Loucy (cell line): Measurements from ENCODE around the gene TTBK2.

Source experiments
- H2AFZ ChIP-seq: fragments of 200-600 bp; sonication (generic); 2 replicates; pipeline ENCODE4 v1.6.0; 2016; ENCODE audit warnings: antibody characterized with exemption, mild to moderate bottlenecking, low read length, moderate library complexity
- H3F3A ChIP-seq: fragments of 200-600 bp; 2 replicates; pipeline ENCODE4 v1.6.0; 2016; ENCODE audit warnings: antibody characterized with exemption, low read depth, mild to moderate bottlenecking
- H3K27me3 ChIP-seq: fragments of 200-600 bp; sonication (generic); 2 replicates; pipeline ENCODE4 v1.6.1; 2014; ENCODE audit warnings: low read length, mild to moderate bottlenecking; ENCODE audit not compliant: insufficient read depth, poor library complexity, severe bottlenecking
- H3K36me3 ChIP-seq: fragments of 200-600 bp; sonication (generic); 2 replicates; pipeline ENCODE4 v1.6.1; 2016; ENCODE audit warnings: low read length; ENCODE audit not compliant: insufficient read depth
- H3K4me1 ChIP-seq: fragments of 200-600 bp; sonication (generic); 2 replicates; pipeline ENCODE4 v1.5.1; 2014; ENCODE audit warnings: low read length, mild to moderate bottlenecking; ENCODE audit not compliant: insufficient read depth, poor library complexity, severe bottlenecking
- H3K4me2 ChIP-seq: fragments of 200-600 bp; sonication (generic); 2 replicates; pipeline ENCODE4 v1.6.0; 2014; ENCODE audit warnings: antibody characterized with exemption, low read length, low read depth, mild to moderate bottlenecking; ENCODE audit not compliant: poor library complexity, severe bottlenecking
- H3K4me3 ChIP-seq: fragments of 200-600 bp; sonication (generic); 2 replicates; pipeline ENCODE4 v1.5.1; 2014; ENCODE audit warnings: low read length, mild to moderate bottlenecking, mixed read lengths; ENCODE audit not compliant: poor library complexity, severe bottlenecking
- H3K79me2 ChIP-seq: fragments of 200-600 bp; sonication (generic); 2 replicates; pipeline ENCODE4 v1.6.1; 2014; ENCODE audit warnings: low read length; ENCODE audit not compliant: insufficient read depth
- H3K9ac ChIP-seq: fragments of 200-600 bp; sonication (generic); 2 replicates; pipeline ENCODE4 v1.6.0; 2014; ENCODE audit warnings: mild to moderate bottlenecking, low read depth, low read length, moderate library complexity; ENCODE audit not compliant: poor library complexity, severe bottlenecking
- H3K9me2 ChIP-seq: fragments of 200-600 bp; sonication (generic); replicated peaks from 2 replicates; pipeline ENCODE4 v1.6.1; 2016; ENCODE audit warnings: low read depth, low read length, mixed read lengths
- H3K9me3 ChIP-seq: fragments of 200-600 bp; sonication (generic); 2 replicates; pipeline ENCODE4 v1.6.1; 2014; ENCODE audit warnings: mild to moderate bottlenecking, antibody characterized with exemption, low read length, low read depth; ENCODE audit not compliant: insufficient read depth
- H4K20me1 ChIP-seq: fragments of 200-600 bp; sonication (generic); 2 replicates; pipeline ENCODE4 v1.6.0; 2014; ENCODE audit warnings: antibody characterized with exemption, low read length, mild to moderate bottlenecking; ENCODE audit not compliant: insufficient read depth, poor library complexity, severe bottlenecking
- EZH2phosphoT487 ChIP-seq: fragments of 200-600 bp; IDR thresholded peaks from 2 replicates; pipeline ENCODE4 v1.6.1; 2018; ENCODE audit warnings: antibody characterized with exemption, mild to moderate bottlenecking, moderate library complexity, borderline replicate concordance
- TF ChIP-seq, protein P1 (sequence below): fragments of 200-600 bp; sonication (generic); conservative IDR thresholded peaks from 2 replicates; pipeline ENCODE4 v1.5.1; 2014; ENCODE audit warnings: mild to moderate bottlenecking, antibody characterized with exemption, low read length

TTBK2 gene

GRCh38 chr15:42733027-42733426 lies 187.6 kb downstream of the TTBK2 start:
- H3K27me3 ChIP-seq, result no peaks in the 10 kb centered on the region
- no peak overlapping the region for H3K4me3 ChIP-seq
- H3K79me2 ChIP-seq, result peaks cover 37% of the 10 kb centered on the region
- H3K4me1 ChIP-seq, result peaks cover 25% of the 10 kb centered on the region
- H3K36me3 ChIP-seq, result peaks cover 27% of the 10 kb centered on the region; the same call in 1 of the 2 replicates
- H3K9ac ChIP-seq, result no peak overlapping the region
- no peaks in the 10 kb centered on the region for H3F3A ChIP-seq
- no peak overlapping the region for H2AFZ ChIP-seq
- TF ChIP-seq, protein P1, sequence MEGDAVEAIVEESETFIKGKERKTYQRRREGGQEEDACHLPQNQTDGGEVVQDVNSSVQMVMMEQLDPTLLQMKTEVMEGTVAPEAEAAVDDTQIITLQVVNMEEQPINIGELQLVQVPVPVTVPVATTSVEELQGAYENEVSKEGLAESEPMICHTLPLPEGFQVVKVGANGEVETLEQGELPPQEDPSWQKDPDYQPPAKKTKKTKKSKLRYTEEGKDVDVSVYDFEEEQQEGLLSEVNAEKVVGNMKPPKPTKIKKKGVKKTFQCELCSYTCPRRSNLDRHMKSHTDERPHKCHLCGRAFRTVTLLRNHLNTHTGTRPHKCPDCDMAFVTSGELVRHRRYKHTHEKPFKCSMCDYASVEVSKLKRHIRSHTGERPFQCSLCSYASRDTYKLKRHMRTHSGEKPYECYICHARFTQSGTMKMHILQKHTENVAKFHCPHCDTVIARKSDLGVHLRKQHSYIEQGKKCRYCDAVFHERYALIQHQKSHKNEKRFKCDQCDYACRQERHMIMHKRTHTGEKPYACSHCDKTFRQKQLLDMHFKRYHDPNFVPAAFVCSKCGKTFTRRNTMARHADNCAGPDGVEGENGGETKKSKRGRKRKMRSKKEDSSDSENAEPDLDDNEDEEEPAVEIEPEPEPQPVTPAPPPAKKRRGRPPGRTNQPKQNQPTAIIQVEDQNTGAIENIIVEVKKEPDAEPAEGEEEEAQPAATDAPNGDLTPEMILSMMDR, result no peak
- no peak for TF ChIP-seq EZH2phosphoT487
- peaks cover 23% of the 10 kb centered on the region for H4K20me1 ChIP-seq
- no peaks in the 10 kb centered on the region for H3K9me3 ChIP-seq
- H3K9me2 ChIP-seq, result no peaks in the 10 kb centered on the region
- H3K4me2 ChIP-seq, result no peak overlapping the region

DNA sequence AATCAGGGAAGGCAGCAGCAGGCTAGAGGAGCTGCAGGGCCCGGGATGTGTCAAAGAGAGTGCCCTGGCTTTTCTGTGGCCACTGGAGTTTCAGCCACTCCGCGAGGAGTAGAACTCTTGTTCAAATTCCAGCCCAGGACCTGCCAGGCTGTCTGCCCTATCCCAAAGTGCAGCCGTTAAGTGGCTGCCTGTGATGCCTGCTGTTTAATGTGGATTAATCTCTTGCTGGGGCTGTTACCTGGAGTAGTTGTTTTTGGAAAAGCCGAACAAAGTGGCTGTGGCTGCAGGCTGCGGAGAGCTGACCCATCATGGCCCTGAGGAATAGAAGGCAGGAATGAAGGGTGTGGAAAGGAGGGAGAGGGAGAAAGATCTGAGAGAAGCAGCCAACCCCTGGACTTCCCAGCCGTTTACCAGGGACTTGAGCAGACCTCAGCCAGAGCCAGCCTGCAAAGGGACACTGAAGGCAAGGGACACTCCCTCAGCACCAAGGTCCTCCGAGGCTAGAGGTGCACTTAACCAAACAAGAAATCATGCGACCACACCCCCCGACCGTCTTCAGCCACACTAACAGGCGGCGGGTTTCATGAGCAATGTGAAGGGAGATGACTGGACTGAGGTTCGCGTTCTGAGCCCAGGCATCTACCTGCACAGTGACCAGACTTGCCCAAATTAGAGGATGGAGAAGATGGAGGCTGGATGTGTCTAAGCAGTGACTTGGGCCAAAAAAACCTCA lies 188.3 kb downstream of the TTBK2 start:
- Histone ChIP-seq H3F3A (no peaks in the 10 kb centered on the region), H3K27me3 (no peaks in the 10 kb centered on the region), H3K36me3 (peaks cover 33% of the 10 kb centered on the region; the same call in 1 of the 2 replicates), H4K20me1 (peaks cover 23% of the 10 kb centered on the region), H3K4me1 (peaks cover 21% of the 10 kb centered on the region), H3K79me2 (peaks cover 31% of the 10 kb centered on the region), H3K9me2 (no peaks in the 10 kb centered on the region), H2AFZ (no peak overlapping the region), H3K4me3 (no peak overlapping the region), H3K4me2 (no peak overlapping the region), H3K9ac (no peak overlapping the region), H3K9me3 (no peaks in the 10 kb centered on the region)
- TF ChIP-seq EZH2phosphoT487, result no peak
- TF ChIP-seq, protein P1, result no peak

DNA sequence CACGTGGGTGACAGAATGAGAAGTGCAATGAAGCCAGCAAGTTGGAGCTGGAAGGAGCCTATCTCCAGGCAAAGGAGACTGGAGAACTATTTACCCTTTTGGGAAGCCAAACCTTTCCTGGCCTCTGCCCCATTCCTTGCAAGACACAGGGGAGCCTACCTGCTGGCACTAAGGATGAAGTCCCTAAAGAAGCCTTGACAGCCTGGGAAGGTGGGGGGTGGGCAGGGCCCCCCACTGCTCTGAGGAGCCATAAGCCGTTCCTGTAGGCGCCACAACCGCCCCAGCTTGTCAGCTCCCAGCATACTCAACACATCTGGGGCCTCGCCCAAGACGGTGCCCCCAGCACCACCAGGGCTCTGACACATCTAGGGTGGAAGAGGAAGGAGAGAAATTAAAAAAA lies 189.1 kb downstream of the TTBK2 start:
- H3K4me3 ChIP-seq, result no peak overlapping the region
- H3K4me2 ChIP-seq, result no peak overlapping the region
- peaks cover 40% of the 10 kb centered on the region; the same call in 1 of the 2 replicates for H3K36me3 ChIP-seq
- H4K20me1 ChIP-seq, result peaks cover 23% of the 10 kb centered on the region
- no peaks in the 10 kb centered on the region for H3F3A ChIP-seq
- TF ChIP-seq, protein P1, result no peak
- no peak for TF ChIP-seq EZH2phosphoT487
- H2AFZ ChIP-seq, result no peak overlapping the region
- no peaks in the 10 kb centered on the region for H3K9me3 ChIP-seq
- no peaks in the 10 kb centered on the region for H3K9me2 ChIP-seq
- no peaks in the 10 kb centered on the region for H3K27me3 ChIP-seq
- H3K4me1 ChIP-seq, result peaks cover 20% of the 10 kb centered on the region
- H3K79me2 ChIP-seq, result peaks cover 26% of the 10 kb centered on the region
- no peak overlapping the region for H3K9ac ChIP-seq
